Activated naive CD4-positive, alpha-beta T cell treated with Interleukin-2 at 50 U/mL for 16 hours (primary cell): ENCODE data around the gene FOSB.
"Not testable (repeated sequence)": the region's sequence is repeated elsewhere in the genome, so short reads cannot be mapped to it uniquely, and the experiment has no call there.

Experiments used
- DNase-seq: peaks from one replicate; pipeline ENCODE4 v3.0.0-alpha.2; 2020

Gene FOSB

DNA sequence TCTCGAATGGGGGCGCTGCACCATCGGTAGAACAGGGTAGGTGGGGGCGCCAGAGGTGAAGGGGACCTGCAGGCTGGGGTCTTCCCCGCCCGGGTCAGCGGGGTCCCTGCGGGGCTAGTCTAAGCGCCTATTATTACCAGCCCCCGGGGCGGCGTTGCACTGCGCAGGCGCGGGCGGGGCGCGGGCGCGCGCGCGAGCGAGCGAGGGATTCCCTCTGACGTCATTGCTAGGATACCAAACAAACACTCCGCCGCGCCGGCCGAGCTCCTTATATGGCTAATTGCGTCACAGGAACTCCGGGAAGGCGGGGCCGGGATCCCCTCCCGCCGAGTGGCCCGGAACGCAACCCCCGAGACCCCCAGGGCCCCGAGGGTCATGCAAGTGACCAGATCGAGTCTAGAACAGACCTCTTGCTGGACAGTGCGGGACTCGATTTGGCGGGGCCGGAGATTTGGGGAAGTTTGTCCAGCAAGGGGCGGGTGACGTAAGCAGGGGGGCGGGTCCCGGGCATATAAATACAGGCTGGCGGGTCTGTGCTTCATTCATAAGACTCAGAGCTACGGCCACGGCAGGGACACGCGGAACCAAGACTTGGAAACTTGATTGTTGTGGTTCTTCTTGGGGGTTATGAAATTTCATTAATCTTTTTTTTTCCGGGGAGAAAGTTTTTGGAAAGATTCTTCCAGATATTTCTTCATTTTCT is at the start of gene FOSB:
FOSB (plus strand) TSS at position 541 of the 703 bp plus-strand sequence. CDS start 591 bp downstream, outside the sequence.
- peak; percentile 93 for DNase-seq

DNA sequence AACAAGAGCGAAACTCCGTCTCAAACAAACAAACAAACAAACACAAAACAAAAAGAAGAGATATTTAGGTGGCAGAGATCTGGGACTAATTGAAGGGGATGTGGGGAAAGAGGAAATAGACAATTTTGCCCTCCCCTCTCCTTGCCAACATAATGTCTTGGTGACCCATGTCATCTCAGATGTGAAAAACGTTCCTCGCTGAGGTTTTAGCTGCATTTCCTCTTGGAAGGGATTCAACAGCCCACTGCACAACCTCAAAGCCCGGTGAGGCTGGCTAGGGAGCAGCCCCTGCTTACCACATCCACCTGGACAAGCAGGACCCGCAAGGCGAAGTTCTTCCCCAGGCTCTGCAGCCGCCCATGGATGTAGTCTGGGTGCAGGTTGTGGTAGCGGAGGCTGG is 49.0 kb upstream of the FOSB start:
- no peak for DNase-seq

GRCh38 chr19:45419396-45419795 is 48.4 kb upstream of the FOSB start:
- no peak for DNase-seq

- no peak for DNase-seq
Measured at GRCh38 chr19:45419895-45420294, 47.9 kb upstream of the FOSB start.

GRCh38 chr19:45420356-45420755 is 47.4 kb upstream of the FOSB start:
- DNase-seq = no peak

- no peak for DNase-seq
Measured at GRCh38 chr19:45420871-45421270, 46.9 kb upstream of the FOSB start.

DNA sequence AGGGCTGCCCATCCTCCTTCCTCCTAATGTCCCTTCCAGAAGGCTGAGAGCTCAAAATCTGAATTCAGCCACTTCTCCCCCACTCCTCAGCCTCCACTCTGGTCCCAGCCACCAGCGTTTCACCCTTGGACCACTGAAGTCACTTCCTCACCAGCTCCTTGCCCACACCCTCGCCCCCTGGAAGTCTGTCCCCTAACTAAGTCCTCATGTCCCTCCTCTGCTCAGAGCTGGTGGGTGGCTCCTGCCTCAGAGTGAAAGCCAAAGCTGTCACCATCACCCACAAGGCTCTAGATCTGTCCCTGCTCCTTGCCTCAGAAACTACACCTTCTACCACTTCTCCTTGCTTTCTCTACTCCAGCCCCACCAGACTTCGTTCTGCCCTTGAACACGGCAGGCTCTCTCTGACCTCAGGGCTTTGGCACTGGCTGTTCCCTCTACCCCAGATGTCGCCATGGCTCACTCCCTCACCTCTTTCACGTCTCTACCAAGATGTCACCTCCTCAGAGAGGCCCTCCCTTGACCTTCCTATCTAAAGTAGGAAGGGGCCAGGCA is 45.8 kb upstream of the FOSB start:
- DNase-seq = no peak

DNA sequence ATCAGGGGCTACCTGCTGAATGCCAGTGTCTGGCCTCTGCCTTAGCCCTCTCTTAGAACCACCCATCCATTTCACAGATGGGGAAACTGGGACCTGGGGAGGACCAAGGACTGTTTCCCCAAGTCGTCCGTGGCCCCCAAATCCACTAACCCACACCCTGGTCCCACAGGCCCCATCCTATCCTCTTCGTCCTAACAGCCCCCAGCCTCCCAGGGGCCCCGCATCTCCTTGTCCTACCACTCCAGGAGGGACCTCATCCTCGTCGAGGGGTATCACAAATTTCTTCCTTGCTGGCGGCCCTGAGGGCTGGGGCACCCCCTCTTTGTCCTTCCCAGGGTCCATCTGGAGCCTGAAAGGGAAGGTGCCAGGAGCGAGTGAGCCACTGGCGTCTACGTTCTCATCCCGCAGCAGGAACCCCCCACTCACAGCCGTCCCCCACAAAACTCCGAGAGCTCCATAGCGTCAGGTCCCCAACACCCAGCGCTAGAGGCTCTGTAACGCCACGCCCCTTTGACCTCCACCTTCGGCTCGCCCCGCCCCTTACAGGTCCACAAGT is 44.7 kb upstream of the FOSB start:
- no peak for DNase-seq

DNA sequence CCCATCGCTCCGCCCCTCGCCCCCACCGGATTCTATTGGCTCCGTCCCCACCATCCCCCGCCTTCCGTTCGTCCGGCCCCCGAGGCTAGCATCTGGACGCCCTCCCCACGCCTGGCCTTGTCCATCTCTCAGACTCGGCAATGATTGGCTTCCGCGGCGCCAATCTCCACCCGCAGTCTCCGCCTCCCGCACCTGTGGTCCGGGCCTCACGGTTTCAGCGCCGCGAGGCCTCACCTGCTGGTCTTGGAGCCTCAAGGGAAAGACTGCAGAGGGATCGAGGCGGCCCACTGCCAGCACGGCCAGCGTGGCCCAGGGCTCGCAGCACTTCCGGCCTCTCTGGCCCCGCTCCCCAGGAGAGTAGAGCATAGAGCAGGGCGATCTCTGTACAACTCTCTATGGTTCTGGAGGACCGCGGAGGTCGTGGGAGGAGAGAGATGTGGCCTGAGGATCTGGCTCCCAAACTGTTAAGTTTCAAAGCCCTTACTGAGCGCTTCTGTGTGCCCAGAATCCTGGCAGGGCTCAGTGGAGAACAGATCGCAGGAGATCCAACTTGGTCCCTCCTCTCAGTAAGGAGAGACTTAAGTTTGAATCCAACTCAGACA is 44.1 kb upstream of the FOSB start, which contains the start of gene ERCC1:
ERCC1 (minus strand) TSS at position 329 of the 602 bp plus-strand sequence. CDS start 543 bp downstream, outside the sequence.
- DNase-seq = peak; percentile 82

- DNase-seq = peak; percentile 48
Measured at GRCh38 chr19:45424191-45425058, 43.4 kb upstream of the FOSB start.

DNA sequence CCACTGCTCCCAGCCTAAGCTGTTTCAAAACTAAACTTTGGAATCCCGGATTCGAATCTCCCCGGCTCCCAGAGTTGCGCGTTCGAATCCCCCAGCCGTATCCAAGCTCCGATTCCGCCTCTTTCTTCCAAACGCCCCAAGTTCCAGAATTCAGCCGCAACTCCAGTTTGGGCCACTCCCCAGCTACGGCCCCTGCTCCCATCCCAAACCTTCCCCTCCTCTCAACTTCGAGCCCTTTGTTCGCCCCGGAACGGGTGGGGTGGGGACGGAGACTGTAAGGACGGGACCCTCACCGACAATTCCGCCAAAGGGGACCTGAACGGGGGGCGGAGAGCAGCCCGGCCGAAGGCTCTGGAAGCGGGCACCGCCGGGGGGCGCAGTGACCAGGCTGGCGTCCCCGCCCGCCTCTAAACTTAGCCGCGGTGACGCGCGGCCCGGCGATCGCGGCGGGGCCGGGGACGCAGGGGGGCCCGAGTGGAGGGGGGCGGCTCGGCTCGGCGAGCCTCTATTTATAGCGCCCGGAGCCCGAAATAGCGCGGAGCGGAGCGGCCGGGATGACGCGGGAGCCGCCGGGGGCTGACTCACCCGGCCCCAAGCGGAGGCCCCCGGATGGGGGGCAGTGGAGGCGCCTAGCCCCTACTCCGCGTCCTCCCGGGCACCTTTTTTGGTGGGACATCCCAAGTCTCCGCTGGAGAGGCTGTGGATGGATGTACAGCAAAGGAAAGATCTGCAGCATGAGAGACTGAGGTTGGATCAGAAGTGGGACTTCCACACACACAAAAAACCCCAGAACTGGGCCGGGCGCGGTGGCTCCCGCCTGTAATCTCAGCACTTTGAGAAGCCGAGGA is 39.2 kb upstream of the FOSB start:
- DNase-seq = peak; percentile 27

DNA sequence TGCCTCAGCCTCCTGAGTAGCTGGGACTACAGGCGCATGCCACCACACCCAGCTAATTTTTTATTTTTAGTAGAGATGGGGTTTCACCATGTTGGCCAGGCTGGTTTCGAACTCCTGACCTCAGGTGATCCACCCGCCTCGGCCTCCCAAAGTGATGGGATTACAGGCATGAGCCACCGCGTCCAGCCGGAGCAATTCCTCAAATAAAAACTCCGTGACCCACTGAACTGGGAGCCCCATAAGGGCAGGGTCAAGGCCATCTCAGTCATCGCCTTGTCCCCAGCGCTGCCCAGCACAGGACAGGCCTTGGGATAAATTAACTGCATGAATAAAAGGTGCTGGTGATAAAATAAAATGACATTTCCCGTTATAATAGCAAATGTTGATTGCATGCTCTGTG is 37.9 kb upstream of the FOSB start:
- not testable (repeated sequence) for DNase-seq

- DNase-seq = not testable (repeated sequence)
Measured at GRCh38 chr19:45431008-45431407, 36.8 kb upstream of the FOSB start.

DNA sequence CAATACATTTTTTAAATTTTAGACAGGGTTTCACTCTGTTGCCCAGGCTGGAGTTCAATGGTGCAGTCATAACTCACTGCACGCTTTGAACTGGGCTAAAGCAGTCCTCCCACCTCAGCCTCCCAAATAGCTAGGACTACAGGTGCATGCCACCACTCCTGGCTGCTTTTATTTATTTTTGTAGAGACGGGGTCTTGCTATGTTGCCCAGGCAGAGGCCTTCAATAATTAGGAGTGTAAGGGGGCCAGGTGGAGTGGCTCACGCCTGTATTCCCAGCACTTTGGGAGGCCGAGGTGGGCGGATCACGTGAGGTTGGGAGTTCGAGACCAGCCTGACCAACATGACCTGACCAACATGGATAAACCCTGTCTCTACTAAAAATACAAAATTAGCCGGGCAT is 35.3 kb upstream of the FOSB start:
- not testable (repeated sequence) for DNase-seq

DNA sequence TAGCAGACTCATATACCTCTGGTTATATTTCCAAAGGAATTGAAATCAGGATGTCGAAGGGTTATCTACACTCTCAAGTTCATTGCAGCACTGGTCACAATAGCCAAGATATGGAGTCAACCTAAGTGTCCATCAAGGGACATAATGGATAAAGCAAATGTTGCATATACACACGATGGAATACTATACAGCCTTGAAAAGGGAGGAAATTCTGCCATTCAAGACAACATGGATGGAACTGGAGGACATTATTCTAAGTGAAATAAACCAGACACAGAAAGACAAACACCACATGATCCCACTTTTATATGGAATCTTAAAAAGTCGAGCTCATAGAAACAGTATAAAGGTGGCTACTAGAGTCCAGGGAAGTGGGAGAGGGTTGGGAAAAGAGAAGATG is 30.5 kb upstream of the FOSB start:
- no peak for DNase-seq

DNA sequence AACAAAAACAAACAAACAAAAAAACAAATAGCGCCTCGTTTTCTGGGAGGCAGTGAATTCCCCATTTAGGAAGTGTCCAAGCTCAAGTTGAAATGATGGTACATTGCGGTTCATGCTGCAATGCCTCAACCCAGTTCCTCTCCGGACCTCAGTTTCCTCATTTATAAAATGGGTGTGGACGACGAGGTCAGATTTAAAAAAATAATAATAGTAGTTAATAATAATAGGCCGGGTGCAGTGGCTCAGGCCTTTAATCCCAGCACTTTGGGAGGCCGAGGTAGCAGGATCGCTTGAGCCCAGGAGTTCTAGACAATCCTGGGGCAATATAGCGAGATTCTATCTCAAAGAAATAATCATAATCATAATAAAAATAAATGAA is 28.6 kb upstream of the FOSB start:
- no peak for DNase-seq

- DNase-seq = peak; percentile 85
Measured at GRCh38 chr19:45439569-45440258, 28.1 kb upstream of the FOSB start.

- no peak for DNase-seq
Measured at GRCh38 chr19:45440259-45440638, 27.5 kb upstream of the FOSB start.

GRCh38 chr19:45440873-45441654 is 26.7 kb upstream of the FOSB start:
- DNase-seq = no peak

- no peak for DNase-seq
Measured at GRCh38 chr19:45442408-45442777, 25.4 kb upstream of the FOSB start.
